Keratinocyte (primary cell): ENCODE data around the gene FXYD6. TPM values are rescaled to one million over a fixed set of nuclear protein-coding genes. Genes with fewer than 3 reads are reported as not detected.

Source experiments
- DNase-seq: peaks from one replicate; pipeline ENCODE4 v3.0.0-alpha.2; 2011; ENCODE audit warnings: low read depth, missing footprints, low spot score
- FAIRE-seq: peaks from 2 replicates; lab custom pipeline; 2011; peaks lifted over from hg19 to GRCh38; lab: Jason Lieb, UNC
- H2AFZ ChIP-seq: 2 replicates; pipeline ENCODE4 v1.6.0; 2012; ENCODE audit warnings: low read length, control low read depth, inconsistent platforms; ENCODE audit not compliant: control insufficient read depth
- H3K27ac ChIP-seq: 2 replicates; pipeline ENCODE4 v1.5.1; 2011; ENCODE audit warnings: low read length; ENCODE audit not compliant: control insufficient read depth, insufficient read depth
- H3K27me3 ChIP-seq: 3 replicates; pipeline ENCODE4 v1.6.0; 2011; ENCODE audit warnings: low read length; ENCODE audit not compliant: control insufficient read depth, insufficient read depth; ENCODE audit errors: extremely low read depth
- H3K36me3 ChIP-seq, 2 experiments: 2 replicates in 1 of 2; 3 replicates in 1 of 2; pipeline ENCODE4 v1.5.1; 2011; ENCODE audit warnings: low read length in 2 of 2, mild to moderate bottlenecking in 1 of 2; ENCODE audit not compliant: control insufficient read depth in 2 of 2, insufficient read depth in 2 of 2; ENCODE audit errors: extremely low read depth in 1 of 2
- H3K4me1 ChIP-seq: 3 replicates; pipeline ENCODE4 v1.5.1; 2011; ENCODE audit warnings: low read length; ENCODE audit not compliant: control insufficient read depth, insufficient read depth; ENCODE audit errors: extremely low read depth
- H3K4me2 ChIP-seq: 3 replicates; pipeline ENCODE4 v1.6.0; 2011; ENCODE audit warnings: low read depth, low read length; ENCODE audit not compliant: control insufficient read depth, insufficient read depth; ENCODE audit errors: extremely low read depth
- H3K4me3 ChIP-seq, 3 experiments: fragments of 200-600 bp in 1 of 3; sonication (generic) in 1 of 3; 2 replicates in 2 of 3; 3 replicates in 1 of 3; pipeline ENCODE4 v1.5.1; 2011 to 2016; ENCODE audit warnings: low read length in 3 of 3, mild to moderate bottlenecking in 3 of 3, control low read depth in 2 of 3, inconsistent platforms in 1 of 3, low read depth in 1 of 3, mixed read lengths in 1 of 3, mixed run types in 1 of 3, moderate library complexity in 1 of 3; ENCODE audit not compliant: control insufficient read depth in 2 of 3, insufficient read depth in 2 of 3; ENCODE audit errors: extremely low read depth in 1 of 3
- H3K79me2 ChIP-seq: 2 replicates; pipeline ENCODE4 v1.6.0; 2012; ENCODE audit warnings: low read length; ENCODE audit not compliant: control insufficient read depth, insufficient read depth
- H3K9ac ChIP-seq: 3 replicates; pipeline ENCODE4 v1.6.0; 2011; ENCODE audit warnings: low read length; ENCODE audit not compliant: control insufficient read depth, insufficient read depth; ENCODE audit errors: extremely low read depth
- H3K9me1 ChIP-seq: 3 replicates; pipeline ENCODE4 v1.6.0; 2011; ENCODE audit warnings: low read length; ENCODE audit not compliant: control insufficient read depth, insufficient read depth; ENCODE audit errors: extremely low read depth
- H3K9me3 ChIP-seq: 2 replicates; pipeline ENCODE4 v1.5.1; 2012; ENCODE audit warnings: low read depth, low read length; ENCODE audit not compliant: control insufficient read depth
- H4K20me1 ChIP-seq: 3 replicates; pipeline ENCODE4 v1.6.0; 2011; ENCODE audit warnings: low read length; ENCODE audit not compliant: control insufficient read depth, insufficient read depth; ENCODE audit errors: extremely low read depth
- CTCF ChIP-seq, 3 experiments: IDR thresholded peaks in 1 of 3; conservative IDR thresholded peaks in 1 of 3; optimal IDR thresholded peaks in 1 of 3; 2 replicates in 2 of 3; 3 replicates in 1 of 3; pipeline versions ENCODE3 to v1.5.1; 2011; ENCODE audit warnings: low read length in 3 of 3, mild to moderate bottlenecking in 3 of 3, moderate library complexity in 2 of 3, control low read depth in 1 of 3, inconsistent platforms in 1 of 3; ENCODE audit not compliant: insufficient read depth in 2 of 3; ENCODE audit errors: extremely low read depth in 1 of 3
- EZH2 ChIP-seq: IDR thresholded peaks from one replicate; pipeline ENCODE4 v1.6.1; 2012; ENCODE audit warnings: inconsistent platforms, mild to moderate bottlenecking, low read length, moderate library complexity
- dilution Hi-C: fragments of 300-500 bp; cut with MboI; formaldehyde crosslinking; loops from one replicate; pipeline ENCODE4 v1.7.0; 2020; ENCODE audit warnings: low sequenced_read_pairs; ENCODE audit not compliant: extremely low pct_ligation_motif_present
- polyA plus RNA-seq, 5 experiments: library from polyadenylated mRNA; depleted of rRNA in 3 of 5; stranded (reverse) in 3 of 5; stranded (forward) in 1 of 5; unstranded in 1 of 5; fragments of >200 nt; gene quantifications; 1 replicate in 1 of 5; 2 replicates in 3 of 5; 3 replicates in 1 of 5; pipeline versions ENCODE4 v1.2.1 to v1.2.3, GENCODE V29; 2011 to 2012; ENCODE audit warnings: missing spikeins in 2 of 5, low read depth in 1 of 5, low replicate concordance in 1 of 5

The FXYD6 gene
- polyA plus RNA-seq, 1 donor (not counting 4 experiments of a cell fraction or from before 2014, with no cell fraction given), result not detected

GRCh38 chr11:117842131-117842941, 34.1 kb downstream of the FXYD6 start:
- FAIRE-seq (no peak), DNase-seq (no peak)
- Histone ChIP-seq H2AFZ (no peak overlapping the region), H4K20me1 (no peaks in the 10 kb centered on the region), H3K9me1 (no peaks in the 10 kb centered on the region), H3K27me3 (peaks cover 25% of the 10 kb centered on the region), H3K79me2 (no peaks in the 10 kb centered on the region), H3K9me3 (no peaks in the 10 kb centered on the region), H3K4me1 (no peaks in the 10 kb centered on the region), H3K36me3 (no peaks in the 10 kb centered on the region), H3K27ac (no peak overlapping the region), H3K4me3 (no peak overlapping the region), H3K4me2 (no peak overlapping the region), H3K9ac (no peak overlapping the region)
- dilution Hi-C loops, result no loop called here
- TF ChIP-seq EZH2 (no peak), CTCF (optimal IDR thresholded peaks at IDR 0.05 in 1 of 3, IDR thresholded peaks at IDR 0.05 in 1 of 3, conservative IDR thresholded peaks at IDR 0.05 in 1 of 3; ENCODE audit: extremely low read depth in 1 of 3, insufficient read depth in 2 of 3, low read length in 3 of 3) (no peak)

- no peaks in the 10 kb centered on the region for H4K20me1 ChIP-seq
- no peaks in the 10 kb centered on the region for H3K4me1 ChIP-seq
- dilution Hi-C loops, result no loop called here
Measured at GRCh38 chr11:117841551-117842031, 34.9 kb downstream of the FXYD6 start.

More at GRCh38 chr11:117841551-117842031, 34.9 kb downstream of the FXYD6 start:
- Histone ChIP-seq H3K79me2 (no peaks in the 10 kb centered on the region), H3K9me3 (no peaks in the 10 kb centered on the region), H3K4me3 (no peak overlapping the region), H3K4me2 (no peak overlapping the region), H3K27me3 (peaks cover 32% of the 10 kb centered on the region), H3K27ac (no peak overlapping the region), H2AFZ (no peak overlapping the region), H3K9me1 (no peaks in the 10 kb centered on the region), H3K9ac (no peak overlapping the region), H3K36me3 (no peaks in the 10 kb centered on the region)
- no peak for DNase-seq
- FAIRE-seq, result no peak
- TF ChIP-seq CTCF (optimal IDR thresholded peaks at IDR 0.05 in 1 of 3, IDR thresholded peaks at IDR 0.05 in 1 of 3, conservative IDR thresholded peaks at IDR 0.05 in 1 of 3; ENCODE audit: extremely low read depth in 1 of 3, insufficient read depth in 2 of 3, low read length in 3 of 3), result no peak
- no peak for TF ChIP-seq EZH2
